Liver (tissue), 9 donors: ENCODE measurements around the gene MED12L. TPM values are rescaled to one million over a fixed set of nuclear protein-coding genes. Genes with fewer than 3 reads are reported as not detected.

Source experiments
- DNase-seq: peaks from one replicate; pipeline ENCODE4 v3.0.0-alpha.2; 2017; ENCODE audit warnings: low spot score
- H3K27ac ChIP-seq, 2 donors: one replicate each; pipeline ENCODE4 v1.7.0; 2013; ENCODE audit warnings: inconsistent platforms in 2 of 2, low read length in 2 of 2, control low read depth in 1 of 2, low read depth in 1 of 2, mild to moderate bottlenecking in 1 of 2
- H3K27me3 ChIP-seq, 4 donors: one replicate each; pipeline versions ENCODE4 v1.6.1 to v1.7.0; 2013; ENCODE audit warnings: low read length in 3 of 4, inconsistent platforms in 1 of 4, mild to moderate bottlenecking in 1 of 4, moderate library complexity in 1 of 4; ENCODE audit not compliant: control insufficient read depth in 4 of 4, insufficient read depth in 4 of 4
- H3K36me3 ChIP-seq, 4 donors: one replicate each; pipeline versions ENCODE4 v1.6.1 to v1.7.0; 2013; ENCODE audit warnings: low read length in 3 of 4, mild to moderate bottlenecking in 3 of 4, low read depth in 1 of 4, moderate library complexity in 1 of 4; ENCODE audit not compliant: control insufficient read depth in 4 of 4, insufficient read depth in 3 of 4
- H3K4me1 ChIP-seq, 4 donors: one replicate each; pipeline versions ENCODE4 v1.6.1 to v1.7.0; 2013; ENCODE audit warnings: low read length in 3 of 4, mild to moderate bottlenecking in 3 of 4, moderate library complexity in 1 of 4; ENCODE audit not compliant: control insufficient read depth in 4 of 4, insufficient read depth in 4 of 4
- H3K4me3 ChIP-seq, 3 donors: one replicate each; pipeline versions ENCODE4 v1.6.1 to v1.7.0; 2013; ENCODE audit warnings: low read length in 3 of 3, control low read depth in 1 of 3, low read depth in 1 of 3, mild to moderate bottlenecking in 1 of 3
- H3K9ac ChIP-seq, 2 donors: one replicate each; pipeline ENCODE4 v1.7.0; 2013; ENCODE audit warnings: low read length in 2 of 2, mild to moderate bottlenecking in 2 of 2, moderate library complexity in 2 of 2, control low read depth in 1 of 2, low read depth in 1 of 2
- H3K9me3 ChIP-seq, 4 donors: one replicate each; pipeline versions ENCODE4 v1.6.1 to v1.7.0; 2013; ENCODE audit warnings: low read length in 3 of 4; ENCODE audit not compliant: control insufficient read depth in 4 of 4
- EGR1 ChIP-seq, 2 donors: IDR thresholded peaks; 2 replicates each; pipeline ENCODE4 v1.6.1; 2016 to 2018; ENCODE audit warnings: antibody characterized with exemption in 2 of 2, low read depth in 2 of 2
- FOXA1 ChIP-seq: IDR thresholded peaks from 2 replicates; pipeline ENCODE4 v1.6.1; 2016; ENCODE audit warnings: antibody characterized with exemption
- FOXA2 ChIP-seq: IDR thresholded peaks from 2 replicates; pipeline ENCODE4 v1.6.1; 2016; ENCODE audit warnings: antibody characterized with exemption
- GABPA ChIP-seq, 2 donors: IDR thresholded peaks in 1 of 2; conservative IDR thresholded peaks in 1 of 2; 2 replicates each; pipeline ENCODE4 v1.6.1; 2016; ENCODE audit warnings: antibody characterized with exemption in 2 of 2, mild to moderate bottlenecking in 1 of 2, moderate library complexity in 1 of 2
- HNF4A ChIP-seq, 2 donors: conservative IDR thresholded peaks; 2 replicates each; pipeline ENCODE4 v1.6.1; 2016; ENCODE audit warnings: antibody characterized with exemption in 2 of 2, mild to moderate bottlenecking in 2 of 2
- HNF4G ChIP-seq: IDR thresholded peaks from 2 replicates; pipeline ENCODE4 v1.6.1; 2016; ENCODE audit warnings: antibody characterized with exemption
- JUND ChIP-seq, 2 donors: IDR thresholded peaks; 2 replicates each; pipeline ENCODE4 v1.6.1; 2016; ENCODE audit warnings: antibody characterized with exemption in 2 of 2
- NR2F2 ChIP-seq: IDR thresholded peaks from 2 replicates; pipeline ENCODE4 v1.6.1; 2016; ENCODE audit warnings: antibody characterized with exemption
- RAD21 ChIP-seq, 2 donors: IDR thresholded peaks; 2 replicates each; pipeline ENCODE4 v1.6.1; 2016; ENCODE audit warnings: antibody characterized with exemption in 2 of 2, mild to moderate bottlenecking in 2 of 2
- RXRA ChIP-seq, 2 donors: IDR thresholded peaks; 2 replicates each; pipeline ENCODE4 v1.6.1; 2017 to 2018; ENCODE audit warnings: antibody characterized with exemption in 2 of 2, mild to moderate bottlenecking in 1 of 2
- SP1 ChIP-seq: IDR thresholded peaks from 2 replicates; pipeline ENCODE4 v1.6.1; 2018; ENCODE audit warnings: antibody characterized with exemption, mild to moderate bottlenecking
- TAF1 ChIP-seq: conservative IDR thresholded peaks from 2 replicates; pipeline ENCODE4 v1.6.1; 2016; ENCODE audit warnings: antibody characterized with exemption, mild to moderate bottlenecking
- WGBS: extraction: QIAGEN DNeasy Blood & Tissue Kit; methylation state at CpG from one replicate; pipeline ENCODE4 v1.1.7; 2013; 5-methylcytosine and 5-hydroxymethylcytosine counted together
- polyA plus RNA-seq, 2 donors: library from polyadenylated mRNA; stranded (reverse) in 1 of 2; unstranded in 1 of 2; fragments of 200-250 nt in 1 of 2; fragments of >200 nt in 1 of 2; fragmentation: Nextera tagmentation in 1 of 2; extraction: Ambion mirVana in 1 of 2; gene quantifications; one replicate each; pipeline versions ENCODE4 v1.2.1 to v1.2.3, GENCODE V29; 2013 to 2015
- total RNA-seq, 2 donors: library from RNA; depleted of rRNA; stranded (reverse); fragments of >200 nt; gene quantifications; one replicate each; pipeline ENCODE4 v1.2.3, GENCODE V29; 2014
- TF ChIP-seq, protein P1 (sequence below): IDR thresholded peaks from 2 replicates; pipeline ENCODE4 v1.6.1; 2016; ENCODE audit warnings: antibody characterized with exemption, mild to moderate bottlenecking
- TF ChIP-seq, protein P2 (sequence below): IDR thresholded peaks from 2 replicates; pipeline ENCODE4 v1.6.1; 2016; ENCODE audit warnings: antibody characterized with exemption
- TF ChIP-seq, protein P3 (sequence below): IDR thresholded peaks from 2 replicates; pipeline ENCODE4 v1.6.1; 2016; ENCODE audit warnings: antibody characterized with exemption
- TF ChIP-seq, protein P4 (sequence below): fragments of 150-350 bp; IDR thresholded peaks from 2 replicates; pipeline ENCODE4 v1.5.1; 2017; ENCODE audit warnings: improper control_type of control experiment, low read depth, low read length; ENCODE audit not compliant: missing input control
- donor health status: healthy.
- donor health status: healthy.
- donor health status: healthy.
- donor health status: healthy.
- donor health status: healthy.

Gene MED12L
- total and polyA plus RNA-seq, 4 donors = 0.02 to 2.1 (median 0.49) TPM

DNA sequence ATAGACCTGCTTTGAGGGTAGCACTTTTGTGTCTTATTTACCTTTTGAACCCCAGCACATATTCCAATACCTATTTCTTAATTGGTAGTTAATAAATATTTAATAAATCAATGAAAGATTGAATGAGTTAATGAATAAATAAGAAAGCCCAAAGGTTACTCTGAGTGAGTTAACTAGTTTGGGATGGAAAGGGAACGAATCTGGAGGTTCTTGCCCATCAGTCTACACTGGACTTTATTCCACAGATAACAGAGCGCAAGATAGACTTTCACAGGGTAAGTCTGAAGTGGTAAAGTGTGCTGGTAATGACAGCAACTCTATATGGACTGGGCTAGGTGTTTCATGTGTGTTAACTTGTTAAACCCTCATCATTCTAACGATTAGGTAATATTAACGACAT, 33.1 kb upstream of the MED12L start:
- TF ChIP-seq TAF1 = peak; percentile 70
- TF ChIP-seq, protein P1, sequence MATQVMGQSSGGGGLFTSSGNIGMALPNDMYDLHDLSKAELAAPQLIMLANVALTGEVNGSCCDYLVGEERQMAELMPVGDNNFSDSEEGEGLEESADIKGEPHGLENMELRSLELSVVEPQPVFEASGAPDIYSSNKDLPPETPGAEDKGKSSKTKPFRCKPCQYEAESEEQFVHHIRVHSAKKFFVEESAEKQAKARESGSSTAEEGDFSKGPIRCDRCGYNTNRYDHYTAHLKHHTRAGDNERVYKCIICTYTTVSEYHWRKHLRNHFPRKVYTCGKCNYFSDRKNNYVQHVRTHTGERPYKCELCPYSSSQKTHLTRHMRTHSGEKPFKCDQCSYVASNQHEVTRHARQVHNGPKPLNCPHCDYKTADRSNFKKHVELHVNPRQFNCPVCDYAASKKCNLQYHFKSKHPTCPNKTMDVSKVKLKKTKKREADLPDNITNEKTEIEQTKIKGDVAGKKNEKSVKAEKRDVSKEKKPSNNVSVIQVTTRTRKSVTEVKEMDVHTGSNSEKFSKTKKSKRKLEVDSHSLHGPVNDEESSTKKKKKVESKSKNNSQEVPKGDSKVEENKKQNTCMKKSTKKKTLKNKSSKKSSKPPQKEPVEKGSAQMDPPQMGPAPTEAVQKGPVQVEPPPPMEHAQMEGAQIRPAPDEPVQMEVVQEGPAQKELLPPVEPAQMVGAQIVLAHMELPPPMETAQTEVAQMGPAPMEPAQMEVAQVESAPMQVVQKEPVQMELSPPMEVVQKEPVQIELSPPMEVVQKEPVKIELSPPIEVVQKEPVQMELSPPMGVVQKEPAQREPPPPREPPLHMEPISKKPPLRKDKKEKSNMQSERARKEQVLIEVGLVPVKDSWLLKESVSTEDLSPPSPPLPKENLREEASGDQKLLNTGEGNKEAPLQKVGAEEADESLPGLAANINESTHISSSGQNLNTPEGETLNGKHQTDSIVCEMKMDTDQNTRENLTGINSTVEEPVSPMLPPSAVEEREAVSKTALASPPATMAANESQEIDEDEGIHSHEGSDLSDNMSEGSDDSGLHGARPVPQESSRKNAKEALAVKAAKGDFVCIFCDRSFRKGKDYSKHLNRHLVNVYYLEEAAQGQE = no peak
- TF ChIP-seq JUND (IDR thresholded peaks at IDR 0.05) = peak in 1 of 2 donors; percentile 26
- peak; percentile 72 for TF ChIP-seq HNF4G
- peak; percentile 63 for TF ChIP-seq SP1
- TF ChIP-seq GABPA (IDR thresholded peaks at IDR 0.05 in 1 of 2, conservative IDR thresholded peaks at IDR 0.05 in 1 of 2) = no peak
- TF ChIP-seq FOXA1 = no peak
- TF ChIP-seq, protein P2, sequence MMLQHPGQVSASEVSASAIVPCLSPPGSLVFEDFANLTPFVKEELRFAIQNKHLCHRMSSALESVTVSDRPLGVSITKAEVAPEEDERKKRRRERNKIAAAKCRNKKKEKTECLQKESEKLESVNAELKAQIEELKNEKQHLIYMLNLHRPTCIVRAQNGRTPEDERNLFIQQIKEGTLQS = no peak
- peak; percentile 31 to 84 for TF ChIP-seq HNF4A (conservative IDR thresholded peaks at IDR 0.05)
- TF ChIP-seq RAD21 (IDR thresholded peaks at IDR 0.05) = peak in 1 of 2 donors; percentile 26
- TF ChIP-seq RXRA (IDR thresholded peaks at IDR 0.05) = peak in 1 of 2 donors; percentile 62
- Histone ChIP-seq H3K9me3 (no peaks in the 10 kb centered on the region), H3K9ac (no peak overlapping the region), H3K27ac (no peak overlapping the region), H3K4me1 (peaks cover 3 to 14% (median 7%) of the 10 kb centered on the region in 4 donors), H3K36me3 (no peaks in the 10 kb centered on the region), H3K27me3 (no peaks in the 10 kb centered on the region), H3K4me3 (no peak overlapping the region)
- DNase-seq = no peak
- 38% methylated on average over 4 of the region's 4 CpGs for WGBS

DNA sequence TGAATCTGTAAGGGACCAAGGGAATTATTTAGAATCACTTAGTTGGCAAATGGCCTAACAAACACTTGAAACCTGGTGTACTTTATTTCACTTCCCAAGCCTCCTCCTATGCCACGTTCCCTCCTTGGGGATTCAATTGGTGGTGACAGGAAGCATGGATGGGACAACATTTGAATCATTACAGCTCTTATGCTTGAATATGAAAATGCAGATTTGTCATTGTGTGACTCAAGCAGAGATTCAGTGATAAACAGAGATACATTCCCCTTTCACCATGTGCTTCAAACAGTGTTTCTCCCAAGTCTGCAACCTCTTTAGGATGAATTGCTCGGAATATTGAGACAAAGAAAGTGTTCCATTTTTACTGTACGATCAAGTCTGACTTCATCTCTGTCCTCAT, 32.7 kb upstream of the MED12L start:
- no peak for DNase-seq
- no peak overlapping the region for H3K4me3 ChIP-seq
- TF ChIP-seq RAD21 (IDR thresholded peaks at IDR 0.05) = no peak
- TF ChIP-seq HNF4A (conservative IDR thresholded peaks at IDR 0.05) = no peak
- no peak for TF ChIP-seq JUND (IDR thresholded peaks at IDR 0.05)
- TF ChIP-seq RXRA (IDR thresholded peaks at IDR 0.05) = no peak
- TF ChIP-seq NR2F2 = no peak
- no peak for TF ChIP-seq TAF1
- no peak for TF ChIP-seq EGR1 (IDR thresholded peaks at IDR 0.05; ENCODE audit: low read depth in 2 of 2)
- no peak for TF ChIP-seq FOXA2
- TF ChIP-seq, protein P3, sequence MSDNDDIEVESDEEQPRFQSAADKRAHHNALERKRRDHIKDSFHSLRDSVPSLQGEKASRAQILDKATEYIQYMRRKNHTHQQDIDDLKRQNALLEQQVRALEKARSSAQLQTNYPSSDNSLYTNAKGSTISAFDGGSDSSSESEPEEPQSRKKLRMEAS = no peak
- TF ChIP-seq FOXA1 = no peak
- no peak for TF ChIP-seq HNF4G
- TF ChIP-seq GABPA (IDR thresholded peaks at IDR 0.05 in 1 of 2, conservative IDR thresholded peaks at IDR 0.05 in 1 of 2) = no peak
- peaks cover 3 to 14% (median 7%) of the 10 kb centered on the region in 4 donors for H3K4me1 ChIP-seq
- H3K9ac ChIP-seq = no peak overlapping the region
- 76% methylated on average over 3 of the region's 3 CpGs for WGBS
- no peaks in the 10 kb centered on the region for H3K36me3 ChIP-seq
- H3K9me3 ChIP-seq = no peaks in the 10 kb centered on the region
- no peak overlapping the region for H3K27ac ChIP-seq
- no peaks in the 10 kb centered on the region for H3K27me3 ChIP-seq

DNA sequence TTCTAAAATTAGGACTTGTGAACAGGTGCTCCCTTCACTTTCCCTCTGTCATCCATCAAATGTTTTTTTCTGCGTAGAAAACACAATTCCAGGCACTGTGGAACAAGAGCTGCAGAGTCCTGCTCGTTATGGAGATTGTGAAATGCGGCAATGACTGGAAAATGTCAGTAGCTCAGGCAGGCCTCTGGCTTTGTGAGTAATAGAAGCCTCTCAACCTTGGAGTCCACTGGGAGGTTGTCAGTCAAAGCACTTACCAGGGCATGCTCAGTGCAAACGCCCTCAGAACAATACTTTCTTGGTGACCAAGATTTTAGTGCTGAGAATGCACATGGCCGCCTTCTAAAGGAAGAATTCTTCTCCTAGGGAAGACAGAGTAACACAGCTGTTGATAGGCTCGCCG, 26.7 kb upstream of the MED12L start:
- no peak overlapping the region for H3K4me3 ChIP-seq
- no peak for DNase-seq
- no peaks in the 10 kb centered on the region for H3K4me1 ChIP-seq
- H3K27ac ChIP-seq = no peak overlapping the region
- TF ChIP-seq, protein P4, sequence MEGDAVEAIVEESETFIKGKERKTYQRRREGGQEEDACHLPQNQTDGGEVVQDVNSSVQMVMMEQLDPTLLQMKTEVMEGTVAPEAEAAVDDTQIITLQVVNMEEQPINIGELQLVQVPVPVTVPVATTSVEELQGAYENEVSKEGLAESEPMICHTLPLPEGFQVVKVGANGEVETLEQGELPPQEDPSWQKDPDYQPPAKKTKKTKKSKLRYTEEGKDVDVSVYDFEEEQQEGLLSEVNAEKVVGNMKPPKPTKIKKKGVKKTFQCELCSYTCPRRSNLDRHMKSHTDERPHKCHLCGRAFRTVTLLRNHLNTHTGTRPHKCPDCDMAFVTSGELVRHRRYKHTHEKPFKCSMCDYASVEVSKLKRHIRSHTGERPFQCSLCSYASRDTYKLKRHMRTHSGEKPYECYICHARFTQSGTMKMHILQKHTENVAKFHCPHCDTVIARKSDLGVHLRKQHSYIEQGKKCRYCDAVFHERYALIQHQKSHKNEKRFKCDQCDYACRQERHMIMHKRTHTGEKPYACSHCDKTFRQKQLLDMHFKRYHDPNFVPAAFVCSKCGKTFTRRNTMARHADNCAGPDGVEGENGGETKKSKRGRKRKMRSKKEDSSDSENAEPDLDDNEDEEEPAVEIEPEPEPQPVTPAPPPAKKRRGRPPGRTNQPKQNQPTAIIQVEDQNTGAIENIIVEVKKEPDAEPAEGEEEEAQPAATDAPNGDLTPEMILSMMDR = no peak
- WGBS = 77% methylated on average over 7 of the region's 7 CpGs
- H3K27me3 ChIP-seq = no peaks in the 10 kb centered on the region
- no peaks in the 10 kb centered on the region for H3K9me3 ChIP-seq
- H3K9ac ChIP-seq = no peak overlapping the region
- H3K36me3 ChIP-seq = no peaks in the 10 kb centered on the region
